NCI-H2196 (cell line): ENCODE measurements around the gene PLB1.

Source experiments
- DNase-seq: peaks from one replicate; lab custom pipeline; 2025; ENCODE audit not compliant: unreplicated experiment; lab: John Stamatoyannopoulos, UW

Gene PLB1

DNA sequence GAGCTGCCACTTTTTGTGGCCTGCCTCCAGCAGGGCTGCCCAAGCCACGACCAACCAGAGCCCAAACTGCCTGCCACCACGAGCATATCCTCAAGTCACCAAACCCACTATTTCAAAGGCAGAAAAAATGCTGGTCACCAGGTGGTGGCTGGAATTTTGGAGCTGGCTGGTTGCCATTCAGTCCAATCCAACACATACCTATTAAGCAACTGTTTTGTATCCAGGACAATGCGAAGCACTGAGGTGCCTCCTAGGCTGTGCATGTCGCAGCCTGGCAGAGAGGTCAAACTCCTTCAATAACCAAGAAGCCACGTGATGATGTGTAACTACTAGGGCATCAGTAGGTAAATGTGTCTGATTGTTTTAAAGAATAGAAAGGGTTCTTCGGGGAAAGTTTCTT lies 147.5 kb downstream of the PLB1 start:
- DNase-seq: peak; percentile 10

DNA sequence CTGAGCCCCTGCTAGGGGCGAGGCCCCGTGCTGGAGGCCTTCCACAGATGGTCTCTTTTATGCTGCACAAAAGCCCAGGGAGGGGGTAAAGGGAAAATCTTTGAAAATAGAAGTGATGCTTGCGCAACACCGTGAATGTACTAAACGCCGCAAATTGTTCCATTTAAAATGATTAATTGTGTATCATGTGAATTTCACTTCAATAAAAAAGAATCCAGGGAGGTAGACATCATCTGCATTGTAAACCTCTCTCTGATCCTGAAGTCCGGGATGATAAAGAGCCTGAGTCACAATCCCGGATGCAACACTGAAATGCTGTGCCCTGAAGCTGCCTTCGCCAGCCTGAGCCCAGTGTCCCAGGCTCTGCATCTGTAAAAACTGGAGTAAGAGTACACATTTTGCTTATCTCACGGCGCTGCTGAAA lies 148.1 kb downstream of the PLB1 start:
- no peak for DNase-seq

DNA sequence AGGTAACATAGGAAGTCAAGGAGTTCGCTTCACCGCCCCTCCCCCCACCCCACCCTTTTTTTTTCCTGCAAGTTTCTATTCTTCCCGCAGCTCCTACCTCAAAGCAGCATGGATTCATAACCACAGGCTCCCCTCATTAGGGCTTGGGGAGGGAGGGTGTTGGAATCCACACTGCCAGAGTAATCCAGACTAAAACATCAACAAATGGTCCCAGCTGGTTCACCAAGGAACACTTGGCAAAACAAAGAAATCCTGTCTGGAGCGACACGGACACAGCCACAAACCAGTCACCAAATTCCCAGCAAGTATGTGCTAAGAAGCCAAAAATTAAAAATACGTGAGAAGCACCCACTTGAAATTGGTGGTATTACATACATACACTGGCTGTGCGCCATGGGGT lies 148.9 kb downstream of the PLB1 start:
- DNase-seq: no peak

DNA sequence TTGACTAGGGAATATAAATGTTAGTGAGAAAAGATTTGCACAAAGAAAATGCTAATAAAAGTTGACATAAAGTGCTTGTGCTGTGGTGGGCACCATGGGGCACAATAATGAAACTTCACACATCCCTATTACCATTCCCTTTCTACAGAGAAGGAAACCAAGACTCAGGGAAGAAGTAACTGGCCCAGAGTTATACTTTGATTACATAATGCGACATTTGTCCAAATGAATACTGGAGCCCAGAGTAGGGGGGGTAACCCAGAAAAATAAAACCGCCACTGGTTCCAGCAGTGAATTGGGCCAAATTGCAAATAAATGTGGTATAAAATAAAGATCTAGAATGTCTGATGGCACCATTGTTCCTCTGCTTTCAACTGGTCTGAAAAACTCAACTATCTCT lies 149.7 kb downstream of the PLB1 start:
- no peak for DNase-seq

DNA sequence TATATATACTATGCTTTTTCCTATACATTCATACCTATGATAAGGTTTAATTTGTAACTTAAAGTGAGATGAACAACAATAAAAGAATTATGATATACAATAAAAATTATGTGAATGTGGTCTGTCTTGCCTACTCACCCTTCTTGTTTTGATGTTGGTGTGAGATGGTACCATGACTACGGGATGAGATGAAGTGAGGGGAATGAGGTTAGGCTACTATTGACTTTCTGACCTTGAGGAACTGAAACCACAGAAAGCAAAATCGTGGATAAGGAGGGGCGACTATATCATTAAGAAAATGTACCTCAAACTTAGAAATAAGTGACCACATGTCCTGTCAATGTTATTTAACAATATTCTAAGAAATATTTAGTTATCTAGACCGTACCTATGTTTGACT lies 151.8 kb downstream of the PLB1 start:
- no peak for DNase-seq

DNA sequence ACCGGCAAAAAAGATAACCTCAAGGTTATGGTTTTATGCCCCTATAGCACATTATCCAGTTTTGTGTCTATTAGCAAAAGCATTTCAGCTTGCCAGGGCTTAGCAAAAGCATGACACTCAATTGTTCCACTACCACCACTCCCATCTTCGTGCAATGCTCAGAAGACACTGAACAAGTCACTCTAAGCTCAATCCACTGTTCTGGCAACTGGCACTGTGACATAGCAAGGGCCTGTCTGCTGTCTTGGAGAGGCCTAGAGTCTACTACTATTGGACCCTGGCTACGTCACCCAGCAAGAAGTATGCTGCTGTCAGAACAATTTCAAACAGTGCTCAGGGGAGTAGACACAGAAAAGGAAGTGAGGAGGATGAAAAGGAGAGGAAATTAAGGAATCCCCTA lies 152.3 kb downstream of the PLB1 start:
- DNase-seq: no peak

DNA sequence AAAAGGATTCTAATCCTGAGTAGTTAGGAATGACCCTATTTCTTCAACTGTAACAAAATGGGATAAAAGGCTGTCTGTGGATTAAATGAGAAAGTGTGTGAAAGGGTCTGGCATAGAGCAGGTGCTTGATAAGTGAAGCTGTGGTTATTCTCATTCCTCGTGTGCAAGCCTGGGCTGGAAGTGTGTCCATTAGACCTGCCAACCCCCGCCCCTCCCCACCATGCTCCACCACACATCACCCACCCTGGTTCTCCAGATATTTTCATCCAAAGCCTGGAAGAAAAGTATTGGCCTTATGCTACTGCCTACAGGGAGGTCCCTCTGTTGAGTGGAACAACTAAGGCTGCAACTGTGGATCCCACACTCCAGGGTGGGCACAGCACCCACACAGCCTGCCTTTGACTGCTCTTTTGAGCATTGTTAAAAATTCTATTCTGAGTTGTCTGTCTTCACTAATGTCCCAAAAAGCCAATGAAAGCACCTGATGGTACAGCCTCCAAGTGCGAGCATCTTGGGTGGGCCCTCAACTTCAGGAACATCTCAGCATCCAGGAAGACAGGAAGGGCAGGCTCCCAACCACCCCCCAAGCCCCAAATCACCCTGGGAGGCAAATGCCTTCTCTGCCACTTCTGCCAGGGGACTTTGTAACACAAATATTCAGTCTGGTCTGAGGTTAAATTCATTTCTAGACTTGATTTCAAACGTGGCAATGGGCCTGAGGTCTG lies 153.0 kb downstream of the PLB1 start:
- no peak for DNase-seq

DNA sequence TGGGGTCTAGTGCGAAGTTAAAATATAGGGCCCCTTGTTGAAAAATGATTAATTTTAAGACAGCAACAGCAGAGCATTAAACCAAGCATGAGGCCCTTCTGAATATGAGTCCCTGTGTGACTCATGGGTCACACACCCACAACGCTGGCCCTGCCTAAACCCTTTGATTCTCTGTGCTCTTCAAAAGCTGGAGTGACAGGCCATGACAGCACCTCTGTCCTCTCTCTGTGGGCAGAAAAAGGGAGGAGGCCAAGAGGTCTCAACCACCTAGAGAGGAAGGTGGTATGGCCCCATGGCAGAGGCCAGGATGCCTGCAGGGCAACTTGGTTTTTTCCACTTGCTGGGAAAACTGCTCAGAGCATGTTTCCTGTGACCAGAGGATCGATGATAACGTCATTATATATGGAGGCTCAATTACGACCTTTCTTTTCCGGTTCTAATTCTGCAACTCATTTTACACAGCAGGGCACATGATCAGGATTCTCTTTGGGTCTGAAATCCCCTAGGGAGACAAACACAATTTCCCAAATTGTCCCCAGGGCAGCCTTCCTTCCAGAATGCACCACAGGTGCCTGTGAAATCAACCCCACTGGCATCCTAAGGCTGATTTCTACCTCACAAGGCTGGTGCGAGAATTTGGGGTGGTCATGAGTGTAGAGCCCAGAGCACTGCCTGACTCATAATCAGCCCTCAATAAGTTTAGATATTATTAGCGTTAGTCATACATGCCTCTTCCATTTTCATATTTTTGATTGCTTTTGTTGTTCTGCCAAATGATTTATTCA lies 153.8 kb downstream of the PLB1 start:
- DNase-seq: no peak

DNA sequence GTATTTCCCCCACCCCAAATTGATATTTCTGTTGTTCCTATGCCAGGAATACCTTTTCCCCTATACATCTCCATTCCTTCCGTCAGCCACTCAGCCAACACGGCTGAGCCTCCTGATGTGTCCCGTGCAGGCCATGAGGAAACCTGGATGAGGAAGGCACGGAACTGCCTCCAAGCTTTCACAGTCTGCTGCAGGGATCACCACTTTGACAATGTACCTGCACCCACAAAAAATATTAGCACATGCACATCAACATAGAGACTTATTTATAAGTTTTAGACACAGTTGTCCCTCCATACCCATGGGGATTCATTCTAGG lies 154.4 kb downstream of the PLB1 start:
- no peak for DNase-seq

DNA sequence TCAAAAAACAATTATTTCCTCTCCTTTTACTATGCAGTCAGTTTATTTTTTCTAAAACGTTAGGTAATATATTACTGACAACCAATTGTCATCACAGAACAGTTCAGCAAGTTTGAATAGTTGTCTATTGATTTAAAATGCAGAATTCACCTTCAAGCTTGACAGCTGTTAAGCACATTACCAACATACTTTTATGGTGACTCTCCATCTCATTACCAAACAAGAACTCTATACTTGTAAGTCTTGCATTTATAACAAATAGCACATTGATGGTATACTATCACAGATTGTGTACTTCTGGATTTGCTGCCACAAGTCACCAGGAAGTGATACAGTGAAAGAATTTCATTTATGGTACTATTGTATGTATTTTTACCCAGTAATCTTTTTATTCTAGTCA lies 156.4 kb downstream of the PLB1 start:
- DNase-seq: no peak

DNA sequence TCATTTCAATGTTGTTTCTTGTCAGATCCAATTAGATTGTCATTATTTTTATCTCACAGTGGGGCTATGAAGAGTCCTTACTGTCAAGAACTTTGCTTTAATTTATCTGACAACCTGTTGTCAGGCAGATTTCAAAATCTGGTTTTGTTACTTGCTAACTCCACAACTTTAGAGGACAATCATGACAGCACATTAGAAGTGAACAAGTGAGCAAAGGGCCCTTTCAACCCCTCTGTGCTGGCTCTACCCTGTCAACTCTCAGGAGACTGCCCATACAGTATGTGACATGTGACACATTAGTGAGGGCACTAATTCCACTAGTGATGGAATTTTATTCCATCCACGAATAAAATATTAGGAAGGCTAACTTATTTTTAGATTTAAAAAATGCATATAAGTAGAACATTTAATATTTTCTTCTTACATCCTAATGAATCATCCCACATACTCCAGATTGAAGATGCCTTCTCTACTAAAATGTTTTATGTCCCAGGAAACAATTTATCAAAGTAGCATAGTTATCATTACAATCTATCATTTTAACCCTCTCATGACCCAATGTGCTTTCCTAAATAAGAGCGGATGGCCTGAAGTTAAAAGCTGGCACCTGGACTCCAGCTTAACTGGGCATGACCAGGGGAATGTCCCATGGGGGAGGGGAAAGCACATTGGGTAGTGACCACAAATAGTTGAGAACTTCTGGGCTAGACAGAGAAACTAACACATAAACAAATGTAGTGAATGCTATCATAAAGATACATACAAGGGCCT lies 158.2 kb downstream of the PLB1 start:
- no peak for DNase-seq

DNA sequence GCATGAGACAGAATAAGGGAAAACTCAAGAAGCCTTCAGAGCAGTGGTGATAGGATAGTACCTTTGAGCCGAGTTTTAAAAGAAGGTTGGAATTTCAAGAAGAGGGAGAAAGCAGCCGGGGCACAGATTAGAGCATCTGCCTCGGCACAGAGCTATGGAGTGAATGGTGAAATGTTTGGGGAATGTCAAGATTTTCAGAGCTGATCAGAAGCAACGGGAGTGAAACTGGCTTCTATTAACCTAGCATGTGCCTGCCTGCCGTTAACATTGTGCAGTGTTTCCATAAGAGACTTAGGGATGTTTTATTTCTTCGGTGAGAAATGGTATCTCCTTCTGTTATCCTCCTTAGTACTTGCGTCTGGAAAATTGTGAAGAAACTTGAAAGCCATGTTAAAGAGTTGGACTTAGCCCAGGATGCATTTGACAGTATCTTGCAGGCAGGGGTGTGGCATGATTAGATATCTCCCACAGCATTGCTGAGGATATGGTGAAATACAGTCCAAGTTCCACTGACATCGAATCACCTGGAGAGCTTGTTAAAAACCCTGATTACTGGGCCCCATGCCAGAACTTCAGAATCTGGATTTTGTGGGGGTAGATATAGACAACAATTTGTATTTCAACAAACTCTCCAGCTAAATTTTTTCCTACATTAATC lies 158.9 kb downstream of the PLB1 start:
- DNase-seq: no peak

DNA sequence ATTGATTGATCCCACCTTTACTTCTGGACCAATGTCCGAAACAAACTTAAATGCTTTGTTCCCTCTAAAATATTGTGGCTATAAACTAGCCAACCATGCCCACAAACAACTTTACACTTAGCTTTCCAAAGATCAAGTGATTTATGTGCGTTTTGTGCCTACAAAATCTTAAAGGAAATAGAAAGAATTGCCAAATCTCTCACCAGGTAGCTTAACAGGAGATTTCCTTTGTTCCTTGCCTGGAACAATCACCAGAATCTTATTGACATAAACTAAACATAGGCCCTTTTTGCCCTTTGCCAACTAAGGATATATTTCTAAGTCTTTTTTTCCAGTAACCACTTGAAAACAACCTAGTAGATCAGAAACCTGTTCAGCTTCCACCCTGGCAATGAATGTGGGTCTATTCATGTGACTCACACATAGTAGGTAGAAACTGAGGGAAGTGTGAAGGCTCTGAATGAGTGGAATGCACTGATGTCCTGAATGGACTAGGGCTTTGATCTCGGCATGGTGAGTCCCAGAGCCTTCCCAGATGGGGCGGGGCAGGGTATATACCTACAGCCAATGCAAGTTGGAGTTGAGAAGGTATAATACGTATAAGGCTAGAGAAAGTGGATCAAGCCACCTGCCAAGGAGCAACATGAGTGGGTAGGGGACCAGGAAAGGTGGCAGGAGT lies 161.2 kb downstream of the PLB1 start:
- DNase-seq: peak; percentile 19

DNA sequence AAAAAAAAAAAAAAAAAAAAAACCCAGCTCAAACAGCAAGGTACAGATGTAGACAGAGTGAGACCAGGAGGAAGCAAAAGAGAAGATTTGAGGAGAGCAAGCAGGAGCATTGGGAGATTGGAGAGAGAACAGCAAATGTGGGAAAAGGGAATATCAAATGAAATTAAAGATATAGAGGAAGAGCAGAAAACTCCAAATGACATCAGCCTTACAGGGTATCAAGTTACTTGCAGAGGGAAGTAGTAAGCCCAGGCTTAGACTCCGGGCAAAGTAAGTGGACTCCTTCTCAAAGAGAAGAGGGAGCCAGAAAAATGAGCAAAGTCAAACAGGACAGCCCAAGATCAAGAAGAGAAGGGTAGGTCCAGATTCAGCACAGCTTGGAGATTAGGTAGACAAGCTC lies 162.5 kb downstream of the PLB1 start:
- DNase-seq: peak; percentile 28

DNA sequence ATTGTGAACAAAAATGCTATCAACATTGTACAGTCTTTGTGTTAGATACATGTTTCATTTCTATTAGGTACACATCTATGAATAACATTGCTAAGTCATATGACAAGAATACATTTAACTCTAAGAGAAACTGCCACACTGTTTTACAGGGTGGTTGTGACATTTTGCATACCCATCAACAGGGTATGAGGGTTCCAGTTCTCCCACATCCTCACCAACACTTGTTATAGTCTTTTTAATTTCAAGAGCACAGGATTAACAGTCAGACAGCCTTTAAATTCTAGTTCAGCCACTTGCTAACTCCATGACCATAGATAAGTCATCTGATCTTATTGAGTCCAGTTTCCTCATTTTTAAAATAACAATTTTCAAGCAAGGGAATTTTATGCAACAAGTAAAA lies 163.3 kb downstream of the PLB1 start:
- no peak for DNase-seq

DNA sequence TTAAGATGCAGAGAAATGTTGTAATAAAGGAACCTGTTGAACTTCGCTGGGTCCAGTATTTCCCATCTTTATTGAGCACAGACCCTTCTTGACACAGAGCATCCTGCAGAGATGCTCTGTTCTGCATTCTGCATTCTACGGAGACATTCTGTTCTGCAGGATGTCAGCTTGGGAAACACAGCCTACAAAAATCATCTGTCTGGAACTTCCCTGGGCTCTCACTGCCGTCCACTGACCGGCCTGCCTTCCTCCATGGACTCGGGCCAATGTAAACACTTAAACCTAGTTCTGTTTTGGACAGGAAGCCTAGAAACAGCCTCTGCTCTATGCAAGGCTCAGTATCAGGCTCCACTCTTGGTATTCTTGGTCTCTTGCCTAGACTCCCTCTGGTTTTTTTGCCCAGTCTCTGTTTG lies 165.7 kb downstream of the PLB1 start:
- DNase-seq: peak; percentile 45

DNA sequence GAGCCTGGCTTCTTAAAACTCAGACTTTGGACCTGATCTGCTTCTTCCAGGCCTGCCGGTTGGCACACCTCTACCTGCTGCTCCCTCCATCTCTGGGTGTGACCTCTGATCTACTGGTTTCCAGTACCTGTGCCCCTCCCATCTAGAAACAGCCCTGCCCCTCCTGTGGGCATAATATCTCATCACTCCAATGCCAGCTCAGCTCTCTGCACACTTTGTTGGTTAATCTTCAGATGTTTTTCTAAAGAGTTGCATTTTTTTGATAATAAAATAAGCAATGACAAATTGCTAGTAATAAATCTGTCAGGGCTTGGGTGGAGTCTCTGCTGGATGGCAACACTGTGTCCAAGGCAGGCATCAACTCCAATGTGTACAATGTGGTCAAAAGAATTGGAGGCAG lies 166.2 kb downstream of the PLB1 start:
- DNase-seq: no peak

DNA sequence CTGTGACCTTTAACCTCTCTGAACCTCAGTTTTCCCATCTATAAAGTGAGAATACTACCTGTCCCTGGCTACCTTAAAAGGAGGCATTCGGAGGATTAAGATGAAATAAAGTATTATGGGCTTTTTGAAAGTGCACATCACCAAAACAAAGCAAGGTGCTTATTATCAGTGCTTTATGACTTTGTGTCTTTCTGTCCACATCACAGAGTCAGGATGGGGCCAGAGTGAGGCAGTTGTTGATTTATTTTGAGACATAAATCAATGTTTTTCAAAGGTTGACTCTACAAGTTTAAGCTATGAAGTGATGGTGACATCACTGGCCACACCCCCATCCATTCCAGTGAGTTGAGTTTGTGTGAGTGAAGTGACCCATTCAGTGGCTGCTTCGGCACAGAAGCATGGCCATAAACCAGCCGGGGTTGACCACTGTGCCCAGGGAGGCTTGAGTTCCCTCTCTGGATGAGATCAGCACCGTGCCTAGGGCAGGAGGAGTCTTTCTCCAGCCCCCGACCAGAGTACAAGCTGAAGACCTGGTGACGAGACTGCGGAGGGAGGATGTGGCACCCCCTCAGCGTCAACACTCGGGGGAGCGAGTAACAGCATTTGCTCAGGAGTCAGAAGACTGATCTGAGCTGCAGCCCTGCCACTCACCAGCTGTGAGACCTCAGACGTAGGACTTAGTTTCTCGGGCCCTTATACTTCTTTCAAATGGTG lies 166.8 kb downstream of the PLB1 start:
- no peak for DNase-seq

DNA sequence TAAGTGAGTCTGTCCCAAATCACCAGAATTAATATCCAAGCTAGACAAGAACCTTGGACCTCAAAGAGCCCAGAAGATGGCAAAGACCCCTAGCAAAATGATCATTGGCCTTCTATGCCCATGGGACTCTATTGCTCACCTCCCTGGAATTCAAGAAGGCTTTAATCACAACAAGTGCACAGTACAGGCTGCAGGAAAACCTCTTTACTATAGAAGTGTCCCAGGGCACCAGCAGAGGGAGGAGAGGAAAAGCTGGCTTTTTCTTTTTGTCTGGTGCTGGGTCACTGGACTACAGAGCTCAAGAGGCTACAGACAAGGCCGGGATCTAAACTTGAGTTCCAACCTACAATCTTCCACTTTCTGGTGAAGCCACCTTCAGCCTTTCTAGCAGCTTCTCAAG lies 167.5 kb downstream of the PLB1 start:
- no peak for DNase-seq

DNA sequence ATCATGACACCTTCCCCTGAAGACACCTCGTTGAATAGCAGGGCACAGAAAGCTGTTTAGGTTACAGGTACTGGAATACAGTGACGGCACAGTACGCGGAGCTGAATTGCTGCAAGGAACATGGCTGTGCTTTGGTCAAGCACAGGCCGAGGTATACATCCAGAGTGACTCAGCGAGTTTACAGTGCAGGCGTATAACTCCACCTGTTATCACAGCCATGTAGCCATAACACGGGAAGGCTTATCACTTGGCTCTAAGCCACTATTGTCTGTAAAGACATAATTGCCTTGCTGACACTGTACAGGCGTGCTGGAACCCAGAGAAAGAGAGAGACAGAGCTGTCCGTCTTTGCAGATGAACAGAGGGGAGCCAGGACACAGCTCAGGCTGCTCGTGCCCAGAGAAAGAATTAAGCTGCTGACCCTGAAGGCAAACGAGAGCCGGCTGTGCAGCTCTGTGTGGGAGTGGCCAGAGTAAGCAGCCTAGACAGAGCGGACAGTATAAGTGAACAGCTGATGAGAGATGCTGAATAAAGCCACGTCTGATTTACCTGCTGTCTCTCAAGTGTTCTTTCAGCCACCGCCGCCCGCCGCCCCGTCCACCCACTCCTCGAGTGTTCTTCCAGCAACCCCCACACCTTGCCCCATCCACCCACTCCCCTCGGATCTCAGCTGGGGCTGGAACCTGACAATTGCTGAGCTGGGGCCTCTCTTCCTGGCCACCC lies 168.4 kb downstream of the PLB1 start:
- DNase-seq: no peak
